HUES64 (cell line): ENCODE measurements around the gene KIAA1671.

Experiments used
- H3K27ac ChIP-seq: 2 replicates; pipeline ENCODE4 v1.7.0; 2013; ENCODE audit warnings: low read depth, low read length, inconsistent platforms
- H3K27me3 ChIP-seq: 2 replicates; pipeline ENCODE4 v1.6.1; 2013; ENCODE audit warnings: mild to moderate bottlenecking, low read length; ENCODE audit not compliant: insufficient read depth
- H3K36me3 ChIP-seq: 2 replicates; pipeline ENCODE4 v1.6.1; 2013; ENCODE audit warnings: mild to moderate bottlenecking, low read length; ENCODE audit not compliant: insufficient read depth
- H3K4me1 ChIP-seq: 2 replicates; pipeline ENCODE4 v1.6.1; 2013; ENCODE audit warnings: mild to moderate bottlenecking, low read length, moderate library complexity; ENCODE audit not compliant: insufficient read depth
- H3K4me3 ChIP-seq: 2 replicates; pipeline ENCODE4 v1.5.1; 2013; ENCODE audit warnings: mild to moderate bottlenecking, low read length, moderate library complexity
- H3K9ac ChIP-seq: 2 replicates; pipeline ENCODE4 v1.6.1; 2013; ENCODE audit warnings: mild to moderate bottlenecking, low read depth, low read length
- H3K9me3 ChIP-seq: 2 replicates; pipeline ENCODE4 v1.6.1; 2013; ENCODE audit warnings: low read depth, low read length; ENCODE audit not compliant: insufficient read depth
- WGBS: fragments of 150-250, 120-280 bp; methylation state at CpG from one replicate; pipeline ENCODE4 v1.1.7; 2013; ENCODE audit warnings: missing lambda C conversion rate; 5-methylcytosine and 5-hydroxymethylcytosine counted together

The KIAA1671 gene

DNA sequence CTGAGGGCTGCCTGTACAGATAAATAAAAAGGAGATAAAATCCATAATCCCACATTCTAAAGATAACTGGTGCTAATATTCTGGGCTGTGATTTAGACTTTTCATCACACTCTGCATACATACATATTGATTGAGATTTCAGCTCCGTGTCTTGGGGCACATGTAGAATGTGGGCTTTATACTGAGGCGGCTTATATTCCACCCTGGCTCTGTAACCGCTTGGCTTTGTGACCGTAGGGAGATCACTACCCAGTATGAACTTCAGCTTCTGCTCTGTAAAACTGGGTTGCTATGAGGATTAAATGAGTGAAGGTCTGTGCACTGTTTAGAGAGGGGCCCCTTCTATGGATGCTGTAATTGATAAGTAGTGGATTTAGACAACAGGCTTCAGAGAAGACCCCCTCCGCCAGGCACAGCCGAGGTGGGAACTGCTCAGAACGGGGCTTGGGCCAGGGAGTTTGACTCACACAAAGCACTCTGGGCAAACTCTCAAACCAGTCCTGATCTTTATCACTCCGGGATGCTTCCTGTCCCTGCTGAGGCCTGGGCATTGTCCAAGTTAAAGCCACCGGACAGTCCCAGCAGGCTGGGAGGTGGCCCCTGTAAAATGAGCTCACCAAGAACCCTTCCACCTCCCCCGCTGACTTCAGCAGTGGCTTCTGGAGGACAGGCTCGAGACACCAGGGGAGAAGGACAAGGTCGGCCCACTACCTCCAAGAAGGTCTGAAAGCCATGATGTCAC, 17.2 kb downstream of the KIAA1671 start:
- Histone ChIP-seq H3K4me1 (peaks cover 23% of the 10 kb centered on the region), H3K27ac (peak overlapping the region; percentile 54), H3K36me3 (no peaks in the 10 kb centered on the region), H3K9me3 (no peaks in the 10 kb centered on the region), H3K27me3 (no peaks in the 10 kb centered on the region), H3K4me3 (no peak overlapping the region), H3K9ac (no peak overlapping the region; the same call in 1 of the 2 replicates)
- WGBS, result 68% methylated on average over 12 of the region's 12 CpGs

DNA sequence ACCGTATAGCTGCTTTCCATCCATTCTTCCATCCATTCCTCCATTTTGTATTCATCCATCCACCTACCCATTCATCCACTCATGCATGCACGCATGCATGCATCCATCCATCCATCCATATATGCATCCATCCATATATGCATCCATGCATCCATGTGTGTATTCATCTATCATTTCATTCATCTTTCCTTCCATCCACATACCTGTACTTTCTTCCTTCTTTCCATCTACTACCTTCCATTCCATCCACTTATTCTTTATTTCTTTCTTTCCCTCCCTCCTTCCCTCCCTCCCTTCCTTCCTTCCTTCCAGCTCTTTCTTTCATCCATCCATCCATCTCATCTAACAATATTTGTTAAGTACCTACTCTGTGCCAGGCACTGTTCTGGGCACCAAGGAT, 19.9 kb downstream of the KIAA1671 start:
- H3K9ac ChIP-seq, result no peak overlapping the region
- peaks cover 44% of the 10 kb centered on the region for H3K4me1 ChIP-seq
- H3K9me3 ChIP-seq, result no peaks in the 10 kb centered on the region
- no peaks in the 10 kb centered on the region for H3K36me3 ChIP-seq
- WGBS, result 94% methylated on average over 2 of the region's 2 CpGs
- H3K27me3 ChIP-seq, result no peaks in the 10 kb centered on the region
- no peak overlapping the region for H3K4me3 ChIP-seq
- H3K27ac ChIP-seq, result no peak overlapping the region

DNA sequence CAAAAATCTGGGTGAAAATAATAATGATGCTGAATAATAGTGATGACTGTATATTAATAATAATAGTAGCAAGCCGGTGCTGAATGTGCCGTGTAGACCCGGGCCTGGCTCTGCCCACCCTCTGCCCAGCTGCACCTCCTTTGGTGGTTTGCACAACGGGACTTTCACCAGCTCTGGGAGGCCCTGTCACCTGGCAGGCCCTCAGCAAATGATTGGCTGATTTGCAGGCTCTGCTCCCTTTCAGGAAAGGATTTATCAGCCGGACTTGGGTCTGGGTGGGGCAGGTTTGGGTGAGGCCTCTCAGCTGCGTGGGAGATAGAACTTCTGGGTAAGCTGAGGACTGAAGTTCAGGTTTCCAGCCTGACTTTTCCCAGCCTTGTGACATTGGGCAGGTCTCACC, 21.4 kb downstream of the KIAA1671 start:
- Histone ChIP-seq H3K4me1 (peaks cover 43% of the 10 kb centered on the region), H3K27me3 (no peaks in the 10 kb centered on the region), H3K9ac (no peak overlapping the region), H3K4me3 (no peak overlapping the region), H3K9me3 (no peaks in the 10 kb centered on the region), H3K27ac (no peak overlapping the region), H3K36me3 (no peaks in the 10 kb centered on the region)
- 92% methylated on average over 6 of the region's 6 CpGs for WGBS

DNA sequence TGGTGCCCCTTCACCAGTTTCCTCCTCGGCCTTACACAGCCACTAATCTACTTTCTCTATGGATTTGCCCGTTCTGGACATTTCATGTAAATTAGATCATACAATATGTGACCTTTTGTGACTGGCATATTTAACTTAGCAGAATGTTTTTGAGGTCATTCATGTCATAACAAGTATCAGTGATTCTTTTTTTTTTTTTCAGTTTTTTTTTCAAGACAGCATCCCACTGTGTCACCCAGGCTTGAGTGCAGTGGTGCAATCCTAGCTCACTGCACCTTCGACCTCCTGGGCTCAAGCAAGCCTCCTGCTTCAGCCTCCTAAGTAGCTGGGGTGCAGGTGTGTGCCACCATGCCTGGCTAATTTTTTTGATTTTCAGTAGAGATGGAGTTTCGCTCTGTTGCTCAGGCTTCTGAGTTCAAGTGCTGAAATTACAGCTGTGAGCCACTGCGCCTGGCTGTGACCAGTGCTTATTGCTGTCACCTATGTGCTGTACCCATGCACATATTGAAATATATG, 22.7 kb downstream of the KIAA1671 start:
- WGBS, result 87% methylated on average over 5 of the region's 5 CpGs
- H3K36me3 ChIP-seq, result no peaks in the 10 kb centered on the region
- H3K4me3 ChIP-seq, result no peak overlapping the region
- no peaks in the 10 kb centered on the region for H3K27me3 ChIP-seq
- H3K4me1 ChIP-seq, result peaks cover 32% of the 10 kb centered on the region
- H3K27ac ChIP-seq, result no peak overlapping the region
- no peaks in the 10 kb centered on the region for H3K9me3 ChIP-seq
- no peak overlapping the region for H3K9ac ChIP-seq

DNA sequence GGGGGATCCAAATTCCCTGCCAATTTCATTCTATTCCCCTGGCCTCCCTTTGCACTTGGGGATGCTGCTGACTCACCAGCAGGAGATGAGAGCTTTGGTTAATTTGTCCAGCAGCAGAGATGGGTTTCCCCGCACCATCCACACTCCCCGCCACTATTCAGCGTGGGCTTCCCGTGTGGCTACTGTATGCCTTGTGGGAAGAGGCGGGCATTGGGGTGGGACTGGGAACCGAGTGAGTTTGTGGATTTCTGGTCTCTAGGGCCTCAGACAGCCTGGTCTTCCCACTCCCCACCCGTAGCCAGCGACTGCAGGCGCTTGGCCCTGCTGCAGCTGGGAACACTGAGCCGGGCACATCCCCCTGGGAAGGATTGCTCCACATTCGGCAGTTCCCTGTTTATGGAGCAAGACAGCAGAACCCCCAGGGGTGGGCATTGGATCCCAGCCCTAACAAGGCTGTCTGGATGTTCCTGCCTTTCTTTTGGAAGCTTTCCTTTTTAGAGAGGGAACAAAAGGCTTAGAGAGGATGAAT, 23.4 kb downstream of the KIAA1671 start:
- Histone ChIP-seq H3K4me1 (peaks cover 29% of the 10 kb centered on the region), H3K27ac (peak overlapping the region; percentile 79), H3K9ac (peak overlapping the region; percentile 40; the same call in 1 of the 2 replicates), H3K9me3 (no peaks in the 10 kb centered on the region), H3K36me3 (no peaks in the 10 kb centered on the region), H3K4me3 (no peak overlapping the region), H3K27me3 (no peaks in the 10 kb centered on the region)
- WGBS, result 64% methylated on average over 11 of the region's 11 CpGs

DNA sequence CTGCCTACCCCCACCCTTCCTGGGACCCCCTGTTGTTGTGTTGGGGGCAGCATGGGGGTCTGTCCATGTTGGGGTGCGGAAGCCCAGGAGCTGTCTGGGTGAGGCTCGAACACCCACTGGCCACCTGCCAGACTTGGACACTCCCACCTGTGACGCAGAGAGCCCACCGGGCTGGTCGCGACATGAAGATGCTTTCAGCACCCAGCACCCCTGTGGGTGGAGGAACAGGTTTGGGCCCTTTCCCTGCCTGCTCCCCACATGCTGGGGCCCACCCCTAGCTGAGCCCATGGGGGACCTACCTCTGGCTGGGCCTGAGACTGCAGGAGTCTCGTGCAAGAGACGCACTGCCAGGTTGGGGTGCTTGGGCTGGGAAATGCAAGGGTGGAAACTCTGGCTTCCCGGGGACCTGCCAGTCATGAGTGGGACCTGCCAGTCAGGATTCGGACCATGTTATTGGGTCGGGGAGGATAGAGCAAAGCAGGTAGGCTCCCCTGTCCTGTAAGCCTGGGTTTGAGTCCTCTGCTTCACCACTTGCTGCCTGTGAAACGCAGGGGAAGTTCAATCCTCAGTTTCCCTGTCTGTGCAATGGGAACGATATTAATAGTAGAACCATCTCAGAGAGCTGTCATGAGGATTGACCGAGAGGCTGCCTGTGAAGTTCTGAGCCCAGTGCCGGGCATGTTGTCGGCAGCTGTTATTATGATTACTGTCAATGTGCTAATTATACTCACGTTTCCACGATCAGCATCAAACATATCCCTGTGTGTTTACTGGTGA, 24.1 kb downstream of the KIAA1671 start:
- H3K36me3 ChIP-seq, result no peaks in the 10 kb centered on the region
- H3K9me3 ChIP-seq, result no peaks in the 10 kb centered on the region
- H3K9ac ChIP-seq, result no peak overlapping the region
- H3K27ac ChIP-seq, result peak overlapping the region; percentile 79
- H3K4me3 ChIP-seq, result no peak overlapping the region
- peaks cover 29% of the 10 kb centered on the region for H3K4me1 ChIP-seq
- 88% methylated on average over 18 of the region's 18 CpGs for WGBS
- no peaks in the 10 kb centered on the region for H3K27me3 ChIP-seq

DNA sequence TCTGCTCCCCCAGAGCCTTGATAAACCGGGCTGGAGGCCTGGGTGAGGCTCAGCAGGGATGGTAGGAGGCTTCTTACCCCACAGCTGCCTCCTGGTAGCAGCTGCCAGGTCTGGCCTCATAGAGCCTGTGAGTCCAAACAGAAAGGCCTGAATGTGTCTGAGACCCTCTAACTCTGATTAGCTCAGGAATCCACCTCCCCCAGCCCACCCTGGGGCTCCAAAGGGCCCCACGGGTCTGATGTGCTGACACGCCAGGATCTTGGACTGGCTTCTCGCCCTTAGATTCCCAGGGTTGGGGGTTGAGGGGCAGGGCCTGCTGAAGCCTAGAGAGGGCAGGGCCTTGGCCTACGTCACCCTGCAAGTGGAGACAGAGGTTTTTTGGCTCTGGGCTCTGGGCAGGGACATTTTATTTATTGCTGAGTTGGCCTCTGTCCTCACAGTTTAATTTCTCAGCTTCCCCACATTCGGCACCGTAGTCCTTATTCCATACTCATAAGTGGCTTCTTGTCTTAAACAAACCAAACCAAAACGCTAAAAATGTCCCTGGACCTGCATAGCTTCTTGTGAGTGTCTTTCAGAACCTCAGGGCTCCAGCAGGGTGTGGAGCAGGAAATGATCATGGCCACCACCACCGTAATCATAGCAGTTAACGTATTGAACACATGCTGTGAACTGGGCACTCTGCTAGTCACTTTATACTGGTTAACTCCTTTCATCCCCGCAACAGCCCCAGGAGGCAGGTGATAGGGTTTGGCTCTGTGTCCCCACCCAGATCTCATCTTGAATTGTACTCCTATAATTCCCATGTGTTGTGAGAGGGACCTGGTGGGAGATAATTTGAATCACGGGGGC, 25.1 kb downstream of the KIAA1671 start:
- Histone ChIP-seq H3K27me3 (no peaks in the 10 kb centered on the region), H3K36me3 (no peaks in the 10 kb centered on the region), H3K9me3 (no peaks in the 10 kb centered on the region), H3K9ac (0 out of 2 replicates have a peak overlapping the region, but pooled peaks have one; percentile 24), H3K4me3 (no peak overlapping the region), H3K4me1 (peaks cover 34% of the 10 kb centered on the region), H3K27ac (peak overlapping the region; percentile 61)
- 73% methylated on average over 12 of the region's 12 CpGs for WGBS

DNA sequence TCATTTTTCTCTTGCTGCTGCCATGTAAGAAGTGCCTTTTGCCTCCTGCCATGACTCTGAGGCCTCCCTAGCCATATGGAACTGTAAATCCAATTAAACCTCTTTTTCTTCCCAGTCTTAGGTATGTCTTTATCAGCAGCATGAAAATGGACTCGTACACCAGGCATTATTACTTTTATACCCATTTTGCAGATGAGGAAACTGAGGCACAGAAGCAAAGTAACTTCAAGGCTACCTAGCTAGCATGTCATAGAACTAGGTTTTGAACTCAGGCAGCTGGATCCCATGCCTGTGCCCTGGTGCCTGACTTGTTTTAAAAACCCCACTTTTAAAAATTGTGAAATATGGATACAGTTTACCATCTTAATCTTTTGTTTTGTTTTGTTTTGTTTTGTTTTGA, 25.8 kb downstream of the KIAA1671 start:
- H3K9me3 ChIP-seq, result no peaks in the 10 kb centered on the region
- H3K36me3 ChIP-seq, result no peaks in the 10 kb centered on the region
- peaks cover 36% of the 10 kb centered on the region for H3K4me1 ChIP-seq
- no peak overlapping the region for H3K4me3 ChIP-seq
- 80% methylated on average over 1 of the region's 1 CpG for WGBS
- no peaks in the 10 kb centered on the region for H3K27me3 ChIP-seq
- H3K27ac ChIP-seq, result no peak overlapping the region
- no peak overlapping the region for H3K9ac ChIP-seq

DNA sequence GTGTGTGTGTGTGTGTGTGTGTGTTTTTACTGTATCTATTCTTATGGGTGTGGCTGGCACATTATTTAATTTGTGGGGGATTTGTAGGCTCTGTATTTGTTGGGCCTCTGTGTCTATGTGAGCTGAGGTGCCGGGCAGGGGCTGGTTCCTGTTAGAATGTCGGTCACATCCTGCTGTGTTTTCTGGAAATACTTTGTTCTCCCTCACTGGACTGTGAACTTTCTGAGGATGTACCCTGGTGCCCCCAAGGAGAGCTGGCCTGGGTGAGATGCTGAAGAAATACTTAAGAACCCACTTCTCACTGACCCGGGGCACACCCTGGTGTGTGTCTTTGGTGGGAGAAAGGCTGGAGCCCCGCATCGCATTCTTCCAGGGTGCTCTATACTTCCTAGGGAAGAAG, 28.6 kb downstream of the KIAA1671 start:
- 91% methylated on average over 5 of the region's 5 CpGs for WGBS
- peaks cover 44% of the 10 kb centered on the region for H3K4me1 ChIP-seq
- no peaks in the 10 kb centered on the region for H3K9me3 ChIP-seq

DNA sequence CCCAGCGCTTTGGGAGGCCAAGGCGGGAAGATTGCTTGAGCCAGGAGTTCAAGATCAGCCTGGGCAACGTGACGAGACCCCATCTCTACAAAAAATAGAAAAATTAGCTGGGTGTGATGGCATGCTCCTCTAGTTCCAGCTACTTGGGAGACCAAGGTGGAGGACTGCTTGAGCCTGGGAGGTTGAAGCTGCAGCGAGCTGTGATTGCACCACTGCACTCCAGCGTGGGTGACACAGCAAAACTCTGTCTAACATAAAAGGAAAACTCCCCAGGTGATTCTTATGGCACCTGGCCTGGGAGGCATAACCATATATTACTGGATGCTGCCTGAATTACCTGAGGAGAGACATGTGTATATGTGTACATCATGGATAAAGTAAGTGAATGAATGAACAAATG, 29.1 kb downstream of the KIAA1671 start:
- Histone ChIP-seq H3K9me3 (no peaks in the 10 kb centered on the region), H3K9ac (no peak overlapping the region), H3K27ac (no peak overlapping the region), H3K4me3 (no peak overlapping the region), H3K4me1 (peaks cover 40% of the 10 kb centered on the region), H3K27me3 (no peaks in the 10 kb centered on the region), H3K36me3 (no peaks in the 10 kb centered on the region)
- WGBS, result 93% methylated on average over 4 of the region's 6 CpGs

More for the DNA sequence above, 28.6 kb downstream of the KIAA1671 start:
- H3K27ac ChIP-seq, result no peak overlapping the region
- no peak overlapping the region for H3K9ac ChIP-seq
- no peak overlapping the region for H3K4me3 ChIP-seq
- H3K36me3 ChIP-seq, result no peaks in the 10 kb centered on the region
- H3K27me3 ChIP-seq, result no peaks in the 10 kb centered on the region
